SK-N-SH treated with all-trans-retinoic acid at 6 μM for 48 hours (cell line): ENCODE data around the gene RLN3.

ENCODE experiments used
- GLIS3 ChIP-seq: fragments of 250-450 bp; sonication (Bioruptor Pico); IDR thresholded peaks from 2 replicates; pipeline ENCODE4 v1.5.0; 2020; ENCODE audit warnings: mild to moderate bottlenecking, moderate library complexity
- ZFP30 ChIP-seq: fragments of 450-650 bp; formaldehyde crosslinking; IDR thresholded peaks from 2 replicates; pipeline ENCODE4 v1.5.0; 2022; ENCODE audit warnings: mild to moderate bottlenecking, moderate library complexity
- ZNF8 ChIP-seq: fragments of 450-650 bp; formaldehyde crosslinking; IDR thresholded peaks from 2 replicates; pipeline ENCODE4 v1.5.0; 2020; ENCODE audit warnings: mild to moderate bottlenecking, moderate library complexity

GRCh38 chr19:14052470-14052869 lies 24.5 kb downstream of the RLN3 start:
- TF ChIP-seq ZFP30 (CRISPR knock-in tag) (no peak), GLIS3 (CRISPR knock-in tag) (no peak), ZNF8 (CRISPR knock-in tag) (no peak)
